VCaP (cell line): ENCODE results near the gene KAT2A.

Experiments
- H3K27ac ChIP-seq: fragments of 450-650 bp; 2 replicates; pipeline ENCODE4 v1.5.1; 2017
- CTCF ChIP-seq: fragments of 450-650 bp; conservative IDR thresholded peaks from 2 replicates; pipeline ENCODE4 v1.5.1; 2017; ENCODE audit warnings: mild to moderate bottlenecking, moderate library complexity

Gene KAT2A

GRCh38 chr17:42068979-42069378, 52.2 kb downstream of the KAT2A start:
- no peak overlapping the region for H3K27ac ChIP-seq
- TF ChIP-seq CTCF, result no peak

GRCh38 chr17:42067371-42068091, 53.6 kb downstream of the KAT2A start:
- no peak overlapping the region for H3K27ac ChIP-seq
- TF ChIP-seq CTCF, result peak; percentile 75

- TF ChIP-seq CTCF, result no peak
- H3K27ac ChIP-seq, result no peak overlapping the region
Observed at GRCh38 chr17:42065201-42065600, 56.0 kb downstream of the KAT2A start.
